ENCODE results near the gene USP11.

USP11 gene

GRCh38 chrX:47224896-47225290 is 7.9 kb upstream of the USP11 start:
- TF ChIP-seq CSRNP3 (CRISPR knock-in tag; IDR thresholded peaks at IDR 0.05) (no peak), GLIS3 (CRISPR knock-in tag; IDR thresholded peaks at IDR 0.05) (no peak), SNAI2 (CRISPR knock-in tag; IDR thresholded peaks at IDR 0.05) (no peak), ZC3H10 (CRISPR knock-in tag; IDR thresholded peaks at IDR 0.05) (no peak), CSDC2 (CRISPR knock-in tag; IDR thresholded peaks at IDR 0.05) (no peak), POU6F1 (CRISPR knock-in tag; IDR thresholded peaks at IDR 0.05; ENCODE audit: borderline replicate concordance, low read depth) (no peak), ZNF8 (CRISPR knock-in tag; IDR thresholded peaks at IDR 0.05) (no peak)
- TF ChIP-seq, protein P1, sequence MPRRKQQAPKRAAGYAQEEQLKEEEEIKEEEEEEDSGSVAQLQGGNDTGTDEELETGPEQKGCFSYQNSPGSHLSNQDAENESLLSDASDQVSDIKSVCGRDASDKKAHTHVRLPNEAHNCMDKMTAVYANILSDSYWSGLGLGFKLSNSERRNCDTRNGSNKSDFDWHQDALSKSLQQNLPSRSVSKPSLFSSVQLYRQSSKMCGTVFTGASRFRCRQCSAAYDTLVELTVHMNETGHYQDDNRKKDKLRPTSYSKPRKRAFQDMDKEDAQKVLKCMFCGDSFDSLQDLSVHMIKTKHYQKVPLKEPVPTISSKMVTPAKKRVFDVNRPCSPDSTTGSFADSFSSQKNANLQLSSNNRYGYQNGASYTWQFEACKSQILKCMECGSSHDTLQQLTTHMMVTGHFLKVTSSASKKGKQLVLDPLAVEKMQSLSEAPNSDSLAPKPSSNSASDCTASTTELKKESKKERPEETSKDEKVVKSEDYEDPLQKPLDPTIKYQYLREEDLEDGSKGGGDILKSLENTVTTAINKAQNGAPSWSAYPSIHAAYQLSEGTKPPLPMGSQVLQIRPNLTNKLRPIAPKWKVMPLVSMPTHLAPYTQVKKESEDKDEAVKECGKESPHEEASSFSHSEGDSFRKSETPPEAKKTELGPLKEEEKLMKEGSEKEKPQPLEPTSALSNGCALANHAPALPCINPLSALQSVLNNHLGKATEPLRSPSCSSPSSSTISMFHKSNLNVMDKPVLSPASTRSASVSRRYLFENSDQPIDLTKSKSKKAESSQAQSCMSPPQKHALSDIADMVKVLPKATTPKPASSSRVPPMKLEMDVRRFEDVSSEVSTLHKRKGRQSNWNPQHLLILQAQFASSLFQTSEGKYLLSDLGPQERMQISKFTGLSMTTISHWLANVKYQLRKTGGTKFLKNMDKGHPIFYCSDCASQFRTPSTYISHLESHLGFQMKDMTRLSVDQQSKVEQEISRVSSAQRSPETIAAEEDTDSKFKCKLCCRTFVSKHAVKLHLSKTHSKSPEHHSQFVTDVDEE (CRISPR knock-in tag; IDR thresholded peaks at IDR 0.05): no peak
- ATAC-seq: no peak

DNA sequence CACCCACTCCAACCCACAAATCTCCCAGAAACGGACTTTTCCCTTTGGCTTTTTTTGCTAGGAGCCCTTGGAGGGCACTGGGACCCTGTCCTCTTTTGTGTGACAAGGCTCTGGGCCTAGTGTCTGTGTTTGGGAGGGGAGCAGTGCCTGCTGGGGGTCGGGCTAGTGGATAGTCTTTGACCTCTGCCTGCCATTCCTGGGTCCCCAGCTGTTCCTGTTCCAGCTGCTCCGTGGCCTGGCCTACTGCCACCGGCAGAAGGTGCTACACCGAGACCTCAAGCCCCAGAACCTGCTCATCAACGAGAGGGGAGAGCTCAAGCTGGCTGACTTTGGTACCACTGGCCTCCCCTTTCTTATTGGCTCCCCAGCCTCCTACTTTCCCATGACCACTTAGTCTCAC is 6.7 kb upstream of the USP11 start:
- ATAC-seq: no peak
- TF ChIP-seq ZNF8 (CRISPR knock-in tag; IDR thresholded peaks at IDR 0.05): no peak
- TF ChIP-seq TOX (CRISPR knock-in tag; IDR thresholded peaks at IDR 0.05; ENCODE audit: borderline replicate concordance): no peak

DNA sequence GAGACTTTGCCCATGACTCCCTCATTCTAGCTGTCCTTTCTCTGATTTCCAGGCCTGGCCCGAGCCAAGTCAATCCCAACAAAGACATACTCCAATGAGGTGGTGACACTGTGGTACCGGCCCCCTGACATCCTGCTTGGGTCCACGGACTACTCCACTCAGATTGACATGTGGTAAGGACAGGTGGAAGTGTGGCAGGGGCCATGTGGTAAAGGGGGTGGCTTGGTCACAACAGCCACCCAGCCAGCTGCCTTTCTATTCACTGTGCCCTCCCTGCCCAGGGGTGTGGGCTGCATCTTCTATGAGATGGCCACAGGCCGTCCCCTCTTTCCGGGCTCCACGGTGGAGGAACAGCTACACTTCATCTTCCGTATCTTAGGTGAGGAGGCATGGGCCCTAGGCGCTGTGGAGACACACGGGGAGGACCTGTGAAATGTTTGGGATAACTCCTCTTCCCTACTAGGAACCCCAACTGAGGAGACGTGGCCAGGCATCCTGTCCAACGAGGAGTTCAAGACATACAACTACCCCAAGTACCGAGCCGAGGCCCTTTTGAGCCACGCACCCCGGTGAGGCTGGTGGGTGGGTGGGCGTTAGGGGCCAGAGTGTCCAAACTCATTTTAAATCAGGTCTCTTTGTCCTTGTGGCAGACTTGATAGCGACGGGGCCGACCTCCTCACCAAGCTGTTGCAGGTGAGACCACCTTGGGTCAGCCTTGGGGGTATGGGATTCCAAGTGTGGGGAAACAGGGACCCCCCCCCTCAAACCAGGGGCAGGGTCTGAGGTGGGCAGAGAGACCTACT is 6.1 kb upstream of the USP11 start:
- ATAC-seq: no peak
- TF ChIP-seq, protein P2, sequence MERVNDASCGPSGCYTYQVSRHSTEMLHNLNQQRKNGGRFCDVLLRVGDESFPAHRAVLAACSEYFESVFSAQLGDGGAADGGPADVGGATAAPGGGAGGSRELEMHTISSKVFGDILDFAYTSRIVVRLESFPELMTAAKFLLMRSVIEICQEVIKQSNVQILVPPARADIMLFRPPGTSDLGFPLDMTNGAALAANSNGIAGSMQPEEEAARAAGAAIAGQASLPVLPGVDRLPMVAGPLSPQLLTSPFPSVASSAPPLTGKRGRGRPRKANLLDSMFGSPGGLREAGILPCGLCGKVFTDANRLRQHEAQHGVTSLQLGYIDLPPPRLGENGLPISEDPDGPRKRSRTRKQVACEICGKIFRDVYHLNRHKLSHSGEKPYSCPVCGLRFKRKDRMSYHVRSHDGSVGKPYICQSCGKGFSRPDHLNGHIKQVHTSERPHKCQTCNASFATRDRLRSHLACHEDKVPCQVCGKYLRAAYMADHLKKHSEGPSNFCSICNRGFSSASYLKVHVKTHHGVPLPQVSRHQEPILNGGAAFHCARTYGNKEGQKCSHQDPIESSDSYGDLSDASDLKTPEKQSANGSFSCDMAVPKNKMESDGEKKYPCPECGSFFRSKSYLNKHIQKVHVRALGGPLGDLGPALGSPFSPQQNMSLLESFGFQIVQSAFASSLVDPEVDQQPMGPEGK (CRISPR knock-in tag; IDR thresholded peaks at IDR 0.05; ENCODE audit: borderline replicate concordance): no peak
- TF ChIP-seq ARNTL (CRISPR knock-in tag; IDR thresholded peaks at IDR 0.05; ENCODE audit: borderline replicate concordance, low read depth) (no peak), CSDC2 (CRISPR knock-in tag; IDR thresholded peaks at IDR 0.05) (no peak), ZFP3 (CRISPR knock-in tag; IDR thresholded peaks at IDR 0.05) (no peak), CSRNP3 (CRISPR knock-in tag; IDR thresholded peaks at IDR 0.05) (no peak), TCF4 (CRISPR knock-in tag; IDR thresholded peaks at IDR 0.05; ENCODE audit: borderline replicate concordance) (no peak), SNAI2 (CRISPR knock-in tag; IDR thresholded peaks at IDR 0.05) (no peak)

DNA sequence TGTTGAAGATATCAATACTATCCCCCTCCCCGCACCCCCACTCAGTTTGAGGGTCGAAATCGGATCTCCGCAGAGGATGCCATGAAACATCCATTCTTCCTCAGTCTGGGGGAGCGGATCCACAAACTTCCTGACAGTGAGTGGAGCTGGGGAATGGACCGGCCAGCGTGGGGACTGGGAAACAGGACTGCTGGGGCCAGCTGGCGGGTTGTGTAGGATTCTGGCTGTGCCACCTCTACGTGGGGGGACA is 5.5 kb upstream of the USP11 start:
- no peak for ATAC-seq
- TF ChIP-seq POU6F1 (CRISPR knock-in tag; IDR thresholded peaks at IDR 0.05; ENCODE audit: borderline replicate concordance, low read depth) (no peak), CSRNP3 (CRISPR knock-in tag; IDR thresholded peaks at IDR 0.05) (no peak), ZNF565 (CRISPR knock-in tag; conservative IDR thresholded peaks at IDR 0.05; ENCODE audit: low read depth) (no peak), ISL1 (CRISPR knock-in tag; IDR thresholded peaks at IDR 0.05) (no peak), CREB5 (CRISPR knock-in tag; IDR thresholded peaks at IDR 0.05; ENCODE audit: low read depth) (no peak), TOX (CRISPR knock-in tag; IDR thresholded peaks at IDR 0.05; ENCODE audit: borderline replicate concordance) (no peak), ZFP30 (CRISPR knock-in tag; IDR thresholded peaks at IDR 0.05) (no peak), RARB (CRISPR knock-in tag; IDR thresholded peaks at IDR 0.05) (no peak)
- TF ChIP-seq, protein P2 (CRISPR knock-in tag; IDR thresholded peaks at IDR 0.05; ENCODE audit: borderline replicate concordance): no peak

Measured in SK-N-SH treated with all-trans-retinoic acid at 6 μM for 48 hours (cell line).